ENCODE measurements around the gene EMP3. TPM values are rescaled to one million over a fixed set of nuclear protein-coding genes. Genes with fewer than 3 reads are reported as not detected.
A peak's percentile ranks its signal among the peaks of the same experiment; 100 is the strongest.
"Not testable (repeated sequence)": the region's sequence is repeated elsewhere in the genome, so short reads cannot be mapped to it uniquely, and the experiment has no call there.

EMP3 gene, protein sequence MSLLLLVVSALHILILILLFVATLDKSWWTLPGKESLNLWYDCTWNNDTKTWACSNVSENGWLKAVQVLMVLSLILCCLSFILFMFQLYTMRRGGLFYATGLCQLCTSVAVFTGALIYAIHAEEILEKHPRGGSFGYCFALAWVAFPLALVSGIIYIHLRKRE
- total RNA-seq = 261 and 322 TPM in 2 replicates
- 427 TPM for polyA plus RNA-seq (2012)

DNA sequence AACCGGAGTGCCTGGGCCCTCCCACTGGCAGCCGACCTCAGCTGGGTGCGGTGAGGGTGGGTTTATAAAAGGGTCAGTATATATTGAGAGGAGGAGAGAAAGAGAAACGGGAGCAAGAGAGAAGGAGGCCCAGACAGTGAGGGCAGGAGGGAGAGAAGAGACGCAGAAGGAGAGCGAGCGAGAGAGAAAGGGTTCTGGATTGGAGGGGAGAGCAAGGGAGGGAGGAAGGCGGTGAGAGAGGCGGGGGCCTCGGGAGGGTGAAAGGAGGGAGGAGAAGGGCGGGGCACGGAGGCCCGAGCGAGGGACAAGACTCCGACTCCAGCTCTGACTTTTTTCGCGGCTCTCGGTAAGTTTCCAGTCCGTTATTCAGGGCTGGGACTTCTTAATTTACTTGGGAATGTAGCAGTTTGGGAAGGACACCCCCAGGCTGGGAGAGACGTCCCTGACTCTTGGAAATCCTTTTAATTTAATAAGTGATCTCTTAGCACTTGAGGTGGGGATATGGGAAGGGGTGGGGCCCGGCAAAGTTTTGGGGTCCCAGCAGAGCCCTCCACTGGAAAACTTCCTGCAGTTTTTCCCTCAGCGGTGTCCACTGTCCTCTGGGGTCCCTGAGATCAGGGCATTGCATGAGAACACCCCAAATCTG lies at the start of gene EMP3:
Gene EMP3, plus strand, starts transcription at position 288 of the 646 bp plus-strand sequence. CDS start 1,293 bp downstream, outside the sequence.
- peak; percentile 90 for DNase-seq (ENCODE audit: low read depth)

DNA sequence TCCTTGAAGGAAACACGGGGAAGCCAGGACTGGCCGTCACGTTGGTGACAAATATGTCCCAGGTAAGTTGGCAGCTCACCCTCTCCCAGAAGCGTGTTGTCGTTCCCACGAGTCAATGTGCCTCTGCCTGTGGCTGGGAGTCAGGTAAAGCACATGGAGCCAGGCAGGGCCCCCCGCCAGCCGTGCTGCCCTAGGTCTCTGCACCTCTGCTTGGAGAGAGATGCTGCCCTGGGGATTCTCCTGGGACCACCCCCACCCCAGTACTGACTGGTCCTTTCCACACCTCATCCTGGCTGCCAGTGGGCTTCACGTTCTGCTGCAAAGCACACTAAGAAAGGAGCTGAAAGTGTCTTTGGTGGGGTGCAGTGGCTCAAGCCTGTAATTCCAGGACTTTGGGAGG lies 45.6 kb upstream of the EMP3 start:
- DNase-seq (ENCODE audit: low read depth) = no peak

DNA sequence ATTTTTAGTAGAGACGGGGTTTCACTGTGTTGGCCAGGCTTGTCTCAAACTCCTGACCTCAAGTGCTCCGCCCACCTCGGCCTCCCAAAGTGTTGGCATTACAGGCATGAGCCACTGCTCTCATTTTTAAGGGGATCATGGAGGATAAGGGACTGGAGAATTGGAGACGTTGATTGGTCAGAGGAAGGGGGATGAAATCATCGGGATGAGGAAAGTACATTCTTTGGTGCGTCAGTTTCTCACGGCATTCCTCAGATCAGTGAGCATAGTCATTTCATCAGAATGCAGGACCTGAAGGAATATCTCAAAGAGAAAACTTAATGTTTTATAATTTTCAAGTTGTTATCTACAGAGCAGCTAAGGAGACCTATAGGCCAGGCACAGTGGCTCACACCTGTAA lies 41.4 kb upstream of the EMP3 start:
- DNase-seq (ENCODE audit: low read depth) = peak; percentile 13

DNA sequence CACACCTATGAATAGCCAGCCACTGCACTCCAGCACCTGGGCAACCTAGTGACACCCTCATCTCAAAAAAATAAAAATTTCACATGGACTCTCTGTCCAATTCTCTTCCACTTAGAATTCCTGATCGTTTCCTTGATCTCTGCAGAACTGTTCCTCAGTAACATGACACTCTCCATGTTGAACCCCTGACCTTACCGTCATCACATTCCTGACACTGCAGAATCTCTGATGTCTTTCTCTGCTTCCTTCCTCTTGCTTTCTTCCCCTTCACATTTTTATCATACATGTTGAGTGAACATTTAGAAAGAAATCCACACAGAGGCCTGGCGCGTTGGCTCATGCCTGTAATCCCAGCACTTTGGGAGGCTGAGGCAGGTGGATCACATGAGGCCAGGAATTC lies 40.5 kb upstream of the EMP3 start:
- DNase-seq (ENCODE audit: low read depth) = no peak

DNA sequence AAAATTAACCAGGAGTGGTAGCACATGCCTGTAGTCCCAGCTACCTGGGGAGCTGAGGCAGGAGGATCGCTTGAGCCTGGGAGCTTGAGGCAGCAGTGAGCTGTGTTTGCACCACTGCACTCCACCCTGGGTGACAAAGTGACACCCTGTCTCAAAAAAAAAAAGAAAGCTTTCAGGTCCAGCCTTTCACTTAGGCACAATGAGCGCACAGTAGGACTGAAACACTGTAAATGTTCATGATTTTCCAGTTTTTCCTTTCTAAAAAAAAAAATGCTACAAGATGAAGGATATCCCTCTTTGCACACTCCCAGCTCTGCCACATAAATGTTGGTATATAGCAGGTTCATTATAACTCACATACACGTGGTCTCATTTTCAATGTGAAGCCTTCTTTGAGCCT lies 37.6 kb upstream of the EMP3 start:
- DNase-seq (ENCODE audit: low read depth) = no peak

DNA sequence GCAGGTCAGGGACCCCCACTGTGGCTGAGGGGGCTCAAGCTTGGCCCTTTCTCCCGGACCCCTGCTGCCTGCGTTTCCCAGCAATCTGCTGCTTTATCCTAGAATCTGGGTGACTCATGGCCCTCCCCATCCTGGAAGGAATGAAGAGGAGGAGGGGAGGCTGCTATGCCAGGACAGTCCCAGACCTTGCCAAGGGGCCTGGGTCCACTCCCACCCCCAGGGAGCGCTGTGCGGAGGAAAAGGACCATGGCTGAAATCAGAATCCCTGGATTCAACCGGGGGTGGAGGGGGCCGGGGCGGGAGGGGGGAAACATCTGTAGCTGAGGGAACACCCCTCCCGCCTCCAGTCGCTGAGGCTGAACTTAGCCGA lies 35.0 kb upstream of the EMP3 start:
- DNase-seq (ENCODE audit: low read depth) = no peak

DNA sequence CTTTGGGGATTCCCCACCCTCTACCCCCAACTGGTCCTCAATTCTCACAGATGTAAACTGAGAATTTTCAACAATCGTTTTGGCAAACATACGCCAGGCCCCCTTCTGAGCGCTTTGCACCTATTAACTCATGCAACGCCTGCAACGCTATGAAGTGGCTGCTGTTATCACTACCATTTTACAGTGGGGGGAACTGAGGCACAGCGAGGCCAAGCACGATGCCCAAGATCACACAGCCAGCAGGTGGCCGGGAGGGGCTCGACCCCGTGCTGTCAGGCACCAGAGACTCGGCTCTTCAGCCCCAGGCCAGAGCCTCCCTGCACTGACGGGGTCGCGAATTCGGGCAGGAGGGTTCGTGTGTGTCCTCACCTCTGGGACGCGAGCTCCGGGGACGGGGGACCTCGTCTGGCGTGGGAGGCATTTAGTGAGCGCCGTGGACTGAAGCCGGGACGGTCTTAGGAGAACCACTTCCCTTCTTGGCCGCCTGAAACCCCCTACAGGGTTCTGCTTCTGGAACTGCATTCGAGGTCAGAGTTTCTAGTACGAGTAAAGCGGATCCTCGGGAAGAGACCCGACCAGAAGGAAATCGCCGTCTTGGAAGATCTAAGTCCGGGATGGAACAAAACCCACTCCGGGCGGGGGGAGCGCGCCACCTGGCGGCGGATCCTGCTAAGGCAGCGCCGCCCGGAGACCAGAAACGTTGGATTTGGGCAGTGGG lies 34.4 kb upstream of the EMP3 start:
- DNase-seq (ENCODE audit: low read depth) = peak; percentile 79

DNA sequence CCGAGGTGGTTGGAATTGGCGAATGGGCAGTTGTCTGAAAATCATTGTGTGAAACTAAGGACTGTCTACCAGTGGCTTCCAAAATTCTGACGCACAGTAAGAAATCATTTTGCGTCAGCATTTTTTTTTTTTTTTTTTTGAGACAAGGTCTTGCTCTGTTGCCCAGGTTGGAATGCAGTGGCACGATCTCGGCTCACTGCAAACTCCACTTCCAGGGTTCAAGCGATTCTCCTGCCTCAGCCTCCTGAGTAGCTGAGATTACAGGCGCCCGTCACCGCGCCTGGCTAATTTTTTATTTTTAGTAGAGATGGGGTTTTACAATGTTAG lies 33.9 kb upstream of the EMP3 start:
- DNase-seq (ENCODE audit: low read depth) = not testable (repeated sequence)

DNA sequence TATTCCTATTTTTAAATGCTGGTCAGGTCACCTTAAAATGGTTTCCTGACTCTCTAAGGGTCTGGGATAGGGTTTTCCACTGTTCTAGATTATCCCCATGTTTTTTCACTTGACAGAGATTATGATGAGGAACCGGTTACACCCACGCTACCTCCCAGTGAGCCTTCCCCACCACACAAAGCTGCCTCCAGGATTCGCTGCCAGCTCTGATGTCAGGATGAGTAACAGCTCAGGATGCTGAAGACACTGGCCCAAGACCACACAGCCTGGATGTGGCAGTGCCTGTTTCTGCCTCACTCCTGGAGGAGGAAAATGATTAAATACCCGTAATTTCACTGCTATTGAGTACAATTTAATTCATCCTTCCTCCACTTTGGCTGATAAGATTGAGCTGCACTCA lies 32.6 kb upstream of the EMP3 start:
- peak; percentile 18 for DNase-seq (ENCODE audit: low read depth)

DNA sequence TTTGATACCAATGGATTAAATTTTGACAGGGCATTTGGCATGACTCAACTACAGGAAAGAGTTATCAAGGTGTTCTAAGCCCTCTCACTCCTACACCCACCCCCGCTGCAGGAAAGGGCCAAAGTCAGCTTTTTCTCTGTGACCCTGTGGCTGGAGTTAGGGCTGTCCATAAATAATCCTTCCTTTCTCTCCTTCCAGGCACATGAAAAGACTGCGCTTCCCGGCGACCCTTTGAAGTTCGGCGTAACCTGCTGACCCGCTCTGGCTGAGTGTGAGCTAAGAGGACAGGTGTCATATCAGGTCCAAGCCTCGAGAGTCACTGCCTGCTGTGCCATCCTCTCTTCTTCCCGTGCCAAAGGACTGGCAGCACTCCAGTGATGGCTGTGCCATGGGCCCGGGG lies 29.9 kb upstream of the EMP3 start:
- no peak for DNase-seq (ENCODE audit: low read depth)

DNA sequence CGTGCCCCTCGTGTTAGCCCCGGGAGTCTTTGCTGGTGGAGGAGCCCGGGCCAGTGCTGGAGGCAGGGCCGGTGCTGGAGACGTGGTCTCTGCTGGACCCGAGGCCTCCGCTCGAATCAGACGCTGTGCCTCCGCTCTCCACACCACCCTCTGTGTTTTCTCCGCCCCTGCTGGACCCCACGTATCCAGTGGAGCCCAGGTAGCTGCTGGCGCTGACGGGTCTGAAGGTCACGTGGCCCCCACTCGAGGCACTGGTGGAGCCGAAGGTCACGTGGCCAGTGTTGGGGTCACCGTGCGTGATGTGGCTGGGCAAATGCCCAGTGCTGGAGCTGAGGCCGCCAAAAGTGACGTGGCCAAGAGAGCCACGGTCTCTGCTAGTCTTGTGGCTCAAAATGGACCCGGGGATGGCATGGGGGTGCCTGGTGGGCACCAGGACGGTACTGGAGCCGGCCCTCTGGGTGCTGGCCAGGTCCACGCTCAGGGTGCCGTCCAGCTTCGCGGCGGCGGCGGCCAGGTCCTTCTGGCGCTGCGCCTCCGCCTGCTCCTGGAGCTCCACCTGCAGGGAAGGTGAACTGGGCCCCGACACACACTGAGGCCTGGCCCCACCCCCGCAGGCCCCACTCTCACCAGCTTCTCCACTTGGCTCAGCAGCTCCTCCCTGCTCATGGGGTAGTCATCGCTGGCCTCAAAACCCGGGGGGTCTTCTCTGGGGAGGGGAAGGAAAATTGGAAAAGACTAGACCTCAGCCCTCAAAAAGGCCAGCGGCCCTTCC lies 28.2 kb upstream of the EMP3 start:
- no peak for DNase-seq (ENCODE audit: low read depth)

DNA sequence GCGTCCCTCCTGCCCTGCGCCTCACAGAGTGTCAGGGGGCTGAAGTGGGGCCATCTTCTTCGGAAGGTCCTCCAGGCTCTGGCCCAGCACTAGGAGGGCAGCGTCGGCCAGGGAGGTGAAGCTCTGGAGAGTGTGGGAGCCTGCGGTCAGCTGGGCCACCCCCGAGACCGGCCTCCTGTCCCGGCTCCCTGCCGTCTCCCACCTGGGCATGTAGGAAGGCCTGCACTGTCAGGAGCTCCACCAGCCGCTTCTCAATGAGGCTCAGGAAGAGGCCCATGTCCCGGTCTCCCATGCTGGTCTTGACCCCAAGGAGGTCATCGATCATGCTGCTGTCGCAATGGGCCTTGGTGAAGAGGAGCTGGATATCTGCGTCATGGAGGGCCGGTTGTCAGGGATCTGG lies 27.4 kb upstream of the EMP3 start:
- DNase-seq (ENCODE audit: low read depth) = no peak

DNA sequence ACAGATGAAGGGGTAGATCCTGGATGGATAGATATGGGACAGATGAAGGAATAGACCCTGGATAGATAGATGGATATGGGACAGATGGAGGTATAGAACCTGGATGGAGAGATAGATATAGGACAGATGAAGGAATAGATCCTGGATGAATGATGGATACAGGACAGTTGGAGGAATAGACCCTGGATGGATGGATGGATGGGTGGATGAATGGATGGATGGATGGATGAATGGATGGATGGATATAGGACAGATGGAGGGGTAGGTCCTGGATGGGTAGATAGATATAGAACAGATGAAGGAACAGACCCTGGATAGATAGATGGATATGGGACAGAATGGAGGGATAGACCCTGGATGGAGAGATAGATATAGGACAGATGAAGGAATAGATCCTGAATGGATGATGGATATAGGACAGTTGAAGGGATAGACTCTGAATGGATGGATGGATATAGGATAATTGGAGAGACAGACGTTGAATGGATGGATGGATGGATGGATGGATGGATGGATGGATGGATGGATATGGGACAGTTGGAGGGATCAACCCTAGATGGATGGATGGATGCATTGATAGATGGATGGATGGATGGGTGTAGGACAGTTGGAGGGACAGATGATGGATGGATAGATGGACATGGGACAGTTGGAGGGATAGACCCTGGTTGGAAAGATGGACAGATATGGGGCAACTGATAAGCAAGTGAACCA lies 23.3 kb upstream of the EMP3 start:
- DNase-seq (ENCODE audit: low read depth) = no peak

DNA sequence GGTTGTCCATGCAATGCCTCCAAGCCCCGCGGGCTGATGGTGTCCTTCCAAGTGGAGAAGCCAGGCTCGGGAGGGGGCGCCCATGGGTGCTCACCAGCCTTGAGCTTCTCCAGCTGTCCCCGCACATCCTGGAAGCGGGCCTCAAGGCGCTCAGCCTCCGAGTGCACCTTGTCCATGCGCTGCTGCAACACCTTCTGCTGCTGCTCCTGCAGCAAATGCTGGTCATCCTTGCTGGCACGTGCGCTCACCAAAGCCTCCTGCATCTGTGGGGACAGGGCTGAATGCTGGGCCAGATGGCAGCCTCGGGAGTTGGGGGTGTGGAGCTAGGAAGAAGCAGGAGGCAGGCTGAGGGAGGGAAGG lies 22.8 kb upstream of the EMP3 start:
- DNase-seq (ENCODE audit: low read depth) = no peak

DNA sequence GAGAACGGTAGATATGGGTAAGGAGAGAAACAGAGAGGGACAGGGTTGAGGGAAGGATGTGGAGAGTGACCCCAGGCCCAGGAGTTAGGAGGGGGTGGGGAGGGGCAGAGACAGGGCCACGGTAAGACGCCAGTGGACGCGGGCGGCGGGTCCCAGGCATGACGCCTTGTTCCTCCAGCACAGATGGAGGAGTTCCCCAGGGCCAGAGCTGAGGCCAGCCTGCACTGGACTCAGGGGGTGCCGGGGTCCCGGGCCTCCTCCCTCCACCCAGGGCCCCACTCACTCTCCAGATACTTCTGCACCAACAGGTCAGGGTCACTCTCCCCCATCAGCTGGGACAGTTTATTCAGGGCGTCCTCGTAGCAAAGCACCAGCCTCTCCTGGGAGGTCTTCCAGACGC lies 22.0 kb upstream of the EMP3 start:
- DNase-seq (ENCODE audit: low read depth) = no peak

DNA sequence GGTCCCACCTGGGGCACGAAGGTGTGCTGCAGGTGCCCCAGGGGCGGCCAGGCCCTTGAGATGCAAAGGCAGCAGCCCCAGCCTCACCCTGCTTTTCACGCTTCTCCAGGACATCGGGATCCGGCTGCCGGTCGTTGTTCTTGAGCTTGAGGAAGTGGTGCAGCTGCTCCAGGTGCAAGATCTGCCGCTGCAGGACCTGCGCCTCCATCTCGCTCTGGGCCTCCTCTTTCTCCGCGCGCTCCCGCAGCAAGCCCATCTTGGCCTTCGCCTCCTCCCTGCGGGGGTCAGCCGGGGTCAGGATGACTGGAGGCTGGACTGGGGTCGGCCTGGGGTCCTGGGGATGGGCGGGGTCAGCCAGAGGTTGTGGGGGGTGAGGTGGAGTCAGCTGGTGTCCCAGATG lies 21.5 kb upstream of the EMP3 start:
- no peak for DNase-seq (ENCODE audit: low read depth)

DNA sequence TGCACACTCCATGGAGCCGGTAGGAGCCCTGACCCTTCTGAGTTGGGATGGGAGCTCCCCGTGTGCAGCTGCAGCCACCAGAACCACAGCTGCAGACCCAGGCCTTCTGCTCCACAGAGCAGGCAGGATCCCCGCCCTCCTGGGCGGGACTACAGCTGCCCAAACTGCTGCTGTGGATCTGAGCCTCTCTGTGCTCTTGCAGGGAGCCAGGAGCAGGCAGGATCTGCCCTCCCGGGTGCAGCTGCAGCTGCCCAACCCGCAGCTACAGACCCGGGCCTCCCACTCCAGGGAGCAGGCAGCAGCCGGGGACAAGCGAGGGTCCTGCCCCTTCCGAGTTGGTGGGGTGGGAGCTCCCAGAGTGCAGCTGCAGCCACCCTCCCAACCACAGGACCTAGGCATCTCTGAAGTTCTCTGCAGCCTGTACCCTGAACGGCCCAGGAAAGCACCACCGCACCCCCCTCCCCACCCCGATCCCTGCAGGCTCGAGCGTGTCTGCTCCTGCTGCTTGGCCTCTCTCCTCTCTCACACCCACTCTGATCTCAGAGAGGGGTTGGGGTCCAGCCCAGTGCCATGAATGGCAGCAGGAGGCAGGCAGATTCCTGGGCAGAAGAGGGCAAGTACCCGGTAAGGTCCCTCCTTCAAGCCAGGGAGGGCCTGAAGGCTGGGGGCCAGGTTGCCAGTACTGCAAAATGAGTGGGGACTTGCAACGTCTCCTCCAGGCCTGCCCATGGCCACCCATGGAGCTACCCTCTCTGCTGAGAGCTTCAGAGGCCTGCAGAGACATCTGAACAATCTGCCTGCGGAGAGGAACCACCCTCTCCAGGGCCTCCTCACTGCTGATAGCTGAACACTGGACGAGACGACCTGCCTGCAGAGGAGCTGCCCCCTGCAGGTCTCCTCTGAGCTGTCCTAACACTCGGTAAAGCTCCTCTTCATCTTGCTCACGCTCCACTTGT lies 16.4 kb upstream of the EMP3 start:
- peak; percentile 69 for DNase-seq (ENCODE audit: low read depth)

DNA sequence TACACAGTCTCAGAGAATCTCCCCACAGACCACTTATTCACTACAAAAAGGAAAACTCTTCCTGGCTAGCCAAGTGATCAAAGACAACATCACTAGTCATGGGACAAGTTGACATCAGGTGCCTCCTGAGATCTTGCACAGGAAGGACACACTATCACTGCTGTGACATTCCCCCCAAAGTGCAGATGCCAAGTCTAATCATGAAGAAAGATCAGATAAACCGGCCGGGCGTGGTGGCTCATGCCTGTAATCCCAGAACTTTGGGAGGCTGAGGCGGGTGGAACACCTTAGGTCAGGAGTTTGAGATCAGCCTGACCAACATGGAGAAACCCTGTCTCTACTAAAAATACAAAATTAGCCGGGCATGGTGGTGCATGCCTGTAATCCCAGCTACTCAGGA lies 15.6 kb upstream of the EMP3 start:
- DNase-seq (ENCODE audit: low read depth) = not testable (repeated sequence)

DNA sequence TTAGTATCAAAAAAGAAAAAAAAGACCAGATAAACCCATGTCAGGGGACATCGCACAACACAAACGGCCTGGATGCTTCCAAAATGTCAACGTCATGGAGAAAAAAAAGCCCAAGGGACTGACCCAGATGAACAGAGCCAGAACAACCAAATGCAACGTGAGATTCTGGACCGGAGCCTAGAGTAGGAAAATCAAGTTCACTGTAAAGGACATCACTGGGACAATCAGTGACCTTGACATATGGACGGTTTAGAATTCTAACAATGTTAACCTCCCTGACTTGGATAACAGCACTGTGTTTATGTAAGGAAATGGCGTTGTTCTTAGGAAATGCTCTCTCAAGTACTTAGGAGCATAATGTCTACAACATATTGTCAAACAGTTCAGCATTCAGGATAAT lies 15.1 kb upstream of the EMP3 start:
- no peak for DNase-seq (ENCODE audit: low read depth)

DNA sequence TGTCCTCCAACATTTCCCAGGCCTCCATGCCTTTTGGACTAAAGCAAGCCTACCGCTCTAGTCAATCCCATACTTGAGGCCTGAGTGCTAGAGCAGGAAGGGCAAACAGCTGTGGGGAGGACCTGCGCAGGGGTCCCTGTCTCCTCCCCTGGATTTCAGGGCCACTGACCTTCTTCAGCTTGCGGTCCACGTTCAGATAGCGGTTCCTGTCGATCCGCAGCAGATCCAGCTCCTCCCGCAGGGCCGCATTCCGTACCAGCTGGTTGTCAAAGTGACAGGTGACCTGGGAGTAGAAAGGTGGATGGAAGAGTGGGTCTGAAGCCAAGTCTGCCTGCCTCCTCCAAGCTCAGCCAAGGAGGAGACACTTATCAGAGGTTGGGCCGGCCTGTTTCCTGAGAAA lies 14.0 kb upstream of the EMP3 start:
- no peak for DNase-seq (ENCODE audit: low read depth)

DNA sequence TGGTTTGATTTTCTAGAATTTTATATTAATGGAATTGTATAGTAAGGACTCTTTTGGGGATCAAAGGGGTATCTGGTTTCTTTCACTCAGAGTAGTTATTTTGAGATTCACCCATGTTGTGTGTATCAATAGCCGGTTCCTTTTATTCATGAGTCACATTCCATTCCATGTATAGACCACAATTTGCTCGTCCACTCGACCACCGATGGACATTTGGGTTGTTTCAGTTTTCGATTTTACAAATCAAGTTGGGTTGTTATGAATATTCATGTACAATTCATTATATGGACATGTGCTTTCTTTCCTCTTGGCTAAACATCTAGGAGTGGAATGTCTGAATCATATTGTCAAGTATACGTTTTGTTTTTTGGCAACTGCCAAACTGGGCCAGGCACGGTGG lies 9.6 kb upstream of the EMP3 start:
- no peak for DNase-seq (ENCODE audit: low read depth)
